HG02981 (cell line): ENCODE results near the gene ZNF221.
"Not testable (repeated sequence)": the region's sequence is repeated elsewhere in the genome, so short reads cannot be mapped to it uniquely, and the experiment has no call there.

ENCODE experiments used
- ATAC-seq: cut with Tn5 transposase; IDR thresholded peaks from one replicate; pipeline ENCODE4 v1.9.1; 2021; ENCODE audit warnings: mild to moderate bottlenecking, moderate library complexity; ENCODE audit not compliant: unreplicated experiment

ZNF221 gene

GRCh38 chr19:43950834-43951645 is at the start of gene ZNF221:
Gene ZNF221 (plus strand): TSS chr19:43951228. CDS start chr19:43962727, 11,499 bp downstream.
- peak; percentile 89 for ATAC-seq

DNA sequence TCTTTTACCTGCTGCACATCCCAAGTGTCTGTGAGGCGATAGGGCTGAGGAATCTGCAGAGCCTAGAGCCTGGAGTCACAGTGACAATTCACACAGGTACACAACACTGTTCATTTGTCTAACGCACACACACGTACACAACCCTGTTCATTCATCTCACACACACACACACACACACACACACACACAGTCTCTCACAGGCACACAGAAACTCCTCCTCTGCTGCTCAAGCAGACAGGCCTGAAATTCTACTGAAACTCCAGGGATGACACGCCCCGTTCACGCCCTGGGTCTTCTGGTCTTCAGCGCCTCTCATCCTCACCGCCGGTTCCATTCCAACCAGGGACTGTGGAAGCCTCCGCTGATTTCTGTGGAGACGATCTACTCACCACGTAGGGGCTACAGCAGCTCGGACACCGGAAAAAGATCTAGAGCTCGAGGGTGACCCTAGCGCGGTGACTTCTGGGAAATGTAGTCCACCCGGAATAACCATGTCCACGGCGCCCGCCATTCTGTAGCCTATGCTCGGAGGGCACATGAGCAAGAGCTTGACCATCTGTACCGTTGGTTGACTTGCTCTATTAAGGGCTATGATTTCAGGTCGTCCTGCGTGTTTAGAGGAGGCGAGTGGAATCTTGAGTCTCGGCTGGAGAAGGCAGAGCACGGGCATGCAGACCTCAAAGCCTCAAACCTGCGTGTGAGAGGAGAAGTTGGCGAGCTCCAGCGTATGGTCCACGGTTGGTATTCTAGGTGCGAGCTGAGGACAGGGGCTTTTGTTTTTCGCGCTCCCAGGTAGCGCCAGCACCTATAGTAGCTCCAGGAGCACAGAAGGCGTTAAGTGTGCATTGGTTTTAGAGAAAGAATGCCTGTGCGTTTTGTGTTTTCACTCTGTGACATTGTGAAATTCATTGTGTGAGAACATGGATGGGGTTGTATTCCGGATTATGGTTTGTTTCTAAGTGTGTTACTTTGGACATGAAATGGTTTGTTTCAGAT is 49.3 kb upstream of the ZNF221 start:
- ATAC-seq, result peak; percentile 54

DNA sequence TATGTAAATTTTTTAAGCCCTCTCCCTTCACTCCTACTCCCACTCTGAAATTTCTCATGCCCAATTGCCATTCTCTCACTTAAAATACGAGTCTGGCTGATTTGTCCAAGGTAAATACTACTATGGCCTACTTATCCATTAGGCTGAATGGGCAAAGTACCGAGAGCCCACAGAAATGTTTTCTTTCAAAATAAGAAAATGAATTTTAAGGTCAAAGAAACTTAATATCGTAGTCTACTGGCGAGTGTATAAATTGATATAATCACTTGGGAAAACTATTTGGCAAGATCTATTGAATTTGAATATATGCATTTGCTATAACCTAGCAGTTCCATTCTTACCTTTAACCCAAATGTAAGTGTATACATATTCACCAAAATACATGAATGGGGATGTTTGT is 48.6 kb upstream of the ZNF221 start:
- no peak for ATAC-seq

GRCh38 chr19:43905897-43906296 is 45.1 kb upstream of the ZNF221 start:
- ATAC-seq, result no peak

GRCh38 chr19:43906774-43907173 is 44.3 kb upstream of the ZNF221 start:
- no peak for ATAC-seq

GRCh38 chr19:43908659-43909058 is 42.4 kb upstream of the ZNF221 start:
- no peak for ATAC-seq

DNA sequence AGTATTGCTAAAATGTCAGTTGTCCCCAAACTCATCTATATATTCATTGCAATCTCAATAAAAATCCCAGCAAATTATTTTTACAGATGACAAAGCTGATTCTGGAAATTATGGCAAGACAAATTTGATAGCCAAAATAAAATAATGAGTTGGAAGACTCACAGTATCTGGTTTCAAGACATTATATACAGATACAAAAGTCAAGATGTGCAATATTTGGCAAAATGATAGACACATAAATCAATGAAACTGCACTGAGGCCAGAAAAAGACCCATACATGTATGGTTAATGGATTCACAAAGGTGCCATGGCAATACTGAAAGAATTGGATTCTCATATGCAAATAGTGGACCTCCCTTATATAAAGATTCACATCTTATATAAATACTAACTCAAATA is 40.1 kb upstream of the ZNF221 start:
- no peak for ATAC-seq

- ATAC-seq, result no peak
Measured at GRCh38 chr19:43913383-43913782, 37.6 kb upstream of the ZNF221 start.

- ATAC-seq, result no peak
Measured at GRCh38 chr19:43914051-43914450, 37.0 kb upstream of the ZNF221 start.

DNA sequence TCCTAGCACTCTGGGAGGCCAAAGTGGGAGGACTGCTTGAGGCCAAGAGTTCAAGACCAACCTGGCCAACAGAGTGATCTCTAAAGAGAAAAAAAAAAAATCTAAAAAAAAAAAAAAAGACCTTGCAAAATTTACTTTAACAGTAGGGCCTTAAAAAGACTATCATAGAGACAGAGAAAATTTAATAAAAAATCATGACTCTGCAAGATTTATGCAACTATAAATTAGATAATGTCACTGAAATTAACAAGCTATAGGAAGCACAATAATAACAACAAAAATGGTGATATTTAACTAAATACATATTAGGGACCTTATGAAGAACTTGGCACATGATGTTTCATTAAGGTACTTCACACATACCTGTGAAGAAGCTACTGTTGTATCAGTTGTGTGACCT is 27.2 kb upstream of the ZNF221 start:
- ATAC-seq, result no peak

DNA sequence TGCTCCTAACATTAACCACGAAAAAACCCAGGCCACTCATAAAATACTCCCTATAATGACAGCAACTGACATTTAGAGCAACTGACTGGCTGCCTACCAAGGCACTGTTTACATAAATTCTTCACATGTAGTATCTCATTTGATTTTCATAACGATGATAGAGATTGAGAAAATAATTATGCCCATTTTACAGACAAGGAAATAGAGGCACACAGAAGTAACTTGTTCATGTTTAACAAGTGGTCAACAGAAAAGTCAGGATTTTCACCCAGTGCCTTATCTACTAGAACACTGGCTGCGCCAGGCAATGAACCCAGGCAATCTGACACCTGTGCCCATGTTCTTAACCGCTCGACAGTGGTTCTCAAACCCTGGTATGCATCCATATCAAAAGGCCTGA is 22.2 kb upstream of the ZNF221 start:
- ATAC-seq, result no peak

DNA sequence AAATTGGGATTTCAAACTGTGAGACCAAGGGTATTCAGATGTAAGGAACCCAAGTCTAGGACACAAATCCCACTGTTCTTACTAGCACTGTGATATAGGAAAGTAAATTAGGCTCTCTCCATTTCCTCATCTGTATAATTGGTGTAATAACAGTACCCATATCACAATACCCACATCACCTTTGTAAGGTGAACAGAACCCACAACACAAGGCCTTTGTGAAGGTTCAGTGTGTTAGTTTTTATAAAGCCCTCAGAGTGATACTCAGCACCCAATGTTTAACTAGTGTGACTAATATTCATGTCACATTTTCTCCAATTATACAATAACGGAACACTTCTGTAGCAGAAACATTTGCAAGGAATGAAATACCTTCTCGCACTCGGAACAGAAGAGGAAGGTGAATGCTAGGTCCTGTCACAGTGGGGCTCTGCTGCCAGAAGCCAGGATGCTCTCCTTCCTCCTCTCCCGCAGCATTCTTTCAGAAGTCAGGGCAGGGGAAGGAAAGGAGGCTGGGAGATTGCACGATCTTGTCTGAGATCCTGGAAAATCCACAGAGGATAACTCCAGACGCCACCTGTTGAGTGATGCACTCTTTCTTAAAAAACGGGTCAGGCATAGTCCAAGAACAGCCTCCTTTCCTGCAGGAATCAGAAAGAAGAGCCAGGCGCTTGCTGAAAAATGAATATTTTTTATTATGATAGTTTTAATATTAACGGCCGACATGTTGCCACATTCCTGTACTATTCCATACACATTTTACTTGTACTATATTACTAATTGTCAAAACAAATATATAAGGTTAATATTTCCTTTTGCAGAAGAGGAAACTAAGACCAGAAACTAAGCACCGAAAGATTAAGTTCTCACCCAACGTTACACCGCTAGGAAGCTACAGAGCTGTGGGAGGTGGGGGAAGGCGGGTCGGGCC is 16.7 kb upstream of the ZNF221 start:
- ATAC-seq, result no peak

DNA sequence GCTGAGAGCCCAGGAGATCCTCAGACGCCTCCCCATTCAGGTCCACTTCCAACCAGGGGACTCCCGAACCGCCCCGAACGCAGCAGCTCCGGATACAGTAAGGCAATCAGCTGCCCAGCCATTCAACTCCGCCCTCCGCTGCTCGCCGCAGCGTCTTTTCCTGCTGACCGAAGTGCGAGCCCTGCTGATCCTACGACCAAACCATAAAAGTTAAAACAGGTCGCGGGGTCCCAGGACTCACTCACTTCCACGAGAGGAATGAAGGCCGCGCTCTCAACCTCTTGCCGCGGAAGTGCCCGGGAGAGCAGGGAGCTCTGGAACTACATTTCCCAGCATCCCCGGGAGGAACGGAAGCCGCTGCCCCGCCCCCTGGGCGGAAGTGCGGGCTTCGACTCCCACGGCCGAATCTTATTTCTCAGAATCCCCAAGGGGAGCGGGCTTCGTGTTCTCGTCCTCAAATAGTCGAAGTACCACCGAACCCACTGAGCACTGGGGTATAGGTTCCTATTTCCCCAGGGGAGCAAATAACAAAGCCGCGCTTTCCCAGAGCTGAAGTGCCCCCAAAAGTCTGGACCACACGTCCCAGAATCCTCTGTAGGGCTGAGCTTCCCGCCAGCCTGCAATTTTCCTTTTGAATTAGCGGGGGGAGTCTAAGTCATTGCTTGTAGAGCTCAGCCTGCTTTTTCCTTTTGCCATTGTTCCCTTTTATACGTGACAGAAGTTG is 15.9 kb upstream of the ZNF221 start, which contains the start of gene ZNF45:
Gene ZNF45 (minus strand): TSS at position 298 of the 724 bp plus-strand sequence. CDS start 13,097 bp downstream, outside the sequence.
- ATAC-seq, result peak; percentile 91

GRCh38 chr19:43936188-43936587 is 14.8 kb upstream of the ZNF221 start:
- no peak for ATAC-seq

DNA sequence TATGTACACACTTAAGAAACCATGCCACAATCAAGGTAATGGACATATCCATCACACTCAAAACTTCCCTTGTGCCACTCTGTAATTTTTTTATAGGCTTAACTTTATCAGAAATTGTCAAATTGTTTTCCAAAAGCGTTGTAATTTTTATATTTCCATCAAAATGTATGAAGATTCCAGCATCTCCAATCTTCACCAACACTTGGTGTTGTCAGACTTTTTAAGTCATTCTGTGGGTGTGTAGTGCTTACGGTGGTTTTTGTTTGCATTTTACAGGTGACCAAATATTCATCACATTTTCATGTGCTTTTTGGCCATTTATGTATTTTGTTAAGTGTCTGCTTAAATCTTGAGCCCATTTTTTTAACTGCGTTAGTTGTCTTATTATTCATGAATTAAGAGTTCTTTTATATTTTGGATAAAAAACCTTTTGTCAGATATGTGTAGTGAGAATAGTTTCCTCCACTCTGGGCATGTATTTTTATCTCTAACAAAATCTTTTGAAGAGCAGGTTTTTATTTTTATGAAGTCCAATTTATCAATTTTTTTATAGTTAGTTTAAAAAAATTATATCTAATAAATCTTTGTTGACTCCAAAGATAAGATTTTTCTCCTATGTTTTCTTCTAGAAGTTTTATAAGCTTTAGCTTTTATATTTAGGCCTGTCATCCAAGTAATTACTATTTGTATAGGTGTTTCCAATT is 11.3 kb upstream of the ZNF221 start:
- ATAC-seq, result no peak

GRCh38 chr19:43940719-43941118 is 10.3 kb upstream of the ZNF221 start:
- ATAC-seq, result no peak

DNA sequence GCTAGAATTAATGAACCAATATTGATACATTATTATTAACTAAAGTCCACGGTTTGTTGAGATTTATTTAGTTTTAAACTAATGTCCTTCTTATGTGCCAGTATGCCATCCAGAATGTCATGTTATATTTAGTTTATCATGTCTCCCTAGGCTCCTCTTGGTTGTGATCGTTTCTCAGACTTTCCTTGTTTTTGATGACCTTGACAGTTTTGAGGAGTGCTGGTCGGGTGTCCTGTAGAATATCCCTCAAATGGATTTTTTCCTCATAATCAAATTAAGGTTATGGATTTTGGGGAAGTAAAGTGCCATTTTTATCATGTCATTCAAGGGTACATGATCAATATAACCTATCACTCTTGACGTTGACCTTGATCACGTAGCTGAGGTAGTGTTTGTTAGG is 9.8 kb upstream of the ZNF221 start:
- ATAC-seq, result no peak

- ATAC-seq, result not testable (repeated sequence)
Measured at GRCh38 chr19:43947412-43947811, 3.6 kb upstream of the ZNF221 start.

GRCh38 chr19:43949803-43950202 is 1.2 kb upstream of the ZNF221 start:
- not testable (repeated sequence) for ATAC-seq
